H4 (cell line): Measurements from ENCODE around the gene SAMD4A. TPM values are rescaled to one million over a fixed set of nuclear protein-coding genes. Genes with fewer than 3 reads are reported as not detected.
A peak's percentile ranks its signal among the peaks of the same experiment; 100 is the strongest.

Experiments
- DNase-seq: peaks from one replicate; pipeline ENCODE4 v3.0.0-alpha.2; 2015; ENCODE audit warnings: low spot score
- total RNA-seq: library from RNA; depleted of rRNA; stranded (reverse); fragments of >200 nt; shearing (Covaris generic); gene quantifications from 2 replicates; pipeline ENCODE4 v1.2.3, GENCODE V29; 2014

SAMD4A gene
- total RNA-seq, 1 experiment from 2014 or later = 1.8 TPM

DNA sequence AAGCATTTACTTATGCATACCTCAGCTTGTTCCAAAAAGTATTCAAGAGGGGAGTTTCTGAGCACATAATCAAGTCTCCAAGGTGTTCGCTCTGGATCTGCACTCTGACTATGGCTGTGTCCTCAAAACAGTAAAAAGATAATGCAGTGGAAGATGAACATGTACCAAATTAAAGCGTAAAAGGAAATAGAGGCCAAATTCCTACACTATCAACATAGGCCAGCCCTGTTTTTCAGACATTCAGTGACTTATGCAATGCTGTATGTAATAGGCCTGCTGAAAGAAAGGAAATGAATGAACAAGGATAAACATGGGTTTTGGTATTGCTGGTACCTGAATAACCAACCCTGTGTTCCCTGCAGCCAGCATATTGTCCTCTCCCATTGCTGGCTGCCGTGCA lies 115.7 kb downstream of the SAMD4A start:
- no peak for DNase-seq

GRCh38 chr14:54683882-54684794 lies 117.2 kb downstream of the SAMD4A start:
- peak; percentile 33 for DNase-seq

DNA sequence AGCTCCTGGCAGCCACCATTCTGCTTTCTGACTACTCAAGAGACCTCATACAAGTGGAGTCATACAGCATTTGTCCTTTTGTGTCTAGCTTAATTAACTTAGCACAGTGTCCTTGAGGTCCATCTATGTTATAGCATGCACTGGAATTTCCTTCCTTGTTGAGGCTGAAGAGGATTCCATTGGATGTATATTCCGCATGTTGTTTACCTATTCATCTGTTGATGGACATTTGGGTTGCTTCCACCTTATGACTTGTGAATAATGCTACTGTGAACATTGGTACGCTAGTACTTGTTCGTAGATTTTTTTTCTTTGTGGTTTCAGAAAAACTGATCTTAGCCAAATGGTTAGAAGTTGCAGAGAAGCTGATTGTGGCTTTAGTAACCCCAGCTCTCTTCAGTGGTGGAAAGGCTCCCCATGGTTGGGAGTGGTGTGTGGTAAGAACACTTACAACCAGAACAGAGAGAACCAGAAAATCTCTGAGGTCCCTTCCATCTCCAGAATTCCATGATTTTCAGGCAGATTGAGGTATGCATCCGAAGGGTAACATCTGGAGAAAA lies 118.4 kb downstream of the SAMD4A start:
- no peak for DNase-seq

DNA sequence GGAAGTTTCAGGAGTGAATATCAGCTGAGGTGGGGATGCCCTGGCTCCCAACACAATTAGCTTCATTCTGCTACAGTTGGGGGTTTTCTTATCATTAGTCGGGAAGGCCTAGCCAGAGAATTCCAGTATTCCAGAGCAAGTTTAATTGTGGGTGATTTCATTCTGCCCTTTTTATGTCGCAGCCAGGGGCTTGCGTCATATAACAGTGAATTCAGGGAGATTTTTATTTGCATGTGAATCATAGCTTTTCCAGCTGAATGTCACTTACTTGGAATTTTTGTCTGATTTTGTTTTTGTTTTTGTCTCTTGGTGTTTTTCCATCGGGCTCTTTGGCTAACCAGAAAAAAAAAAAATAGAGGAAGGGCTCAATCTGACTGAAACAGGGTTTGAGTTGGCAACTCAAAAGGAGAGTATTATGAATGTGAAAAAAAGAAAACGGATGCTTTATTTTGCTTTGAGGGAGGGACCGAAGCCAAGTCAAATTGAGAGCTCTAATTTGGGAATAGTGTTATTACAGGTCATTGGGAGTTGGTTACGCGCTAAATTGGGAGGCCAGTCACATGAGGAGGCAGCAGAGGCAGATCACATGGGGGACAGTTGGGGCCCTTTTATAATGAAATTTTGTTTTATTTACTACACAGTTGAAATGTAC lies 119.4 kb downstream of the SAMD4A start:
- peak; percentile 69 for DNase-seq

DNA sequence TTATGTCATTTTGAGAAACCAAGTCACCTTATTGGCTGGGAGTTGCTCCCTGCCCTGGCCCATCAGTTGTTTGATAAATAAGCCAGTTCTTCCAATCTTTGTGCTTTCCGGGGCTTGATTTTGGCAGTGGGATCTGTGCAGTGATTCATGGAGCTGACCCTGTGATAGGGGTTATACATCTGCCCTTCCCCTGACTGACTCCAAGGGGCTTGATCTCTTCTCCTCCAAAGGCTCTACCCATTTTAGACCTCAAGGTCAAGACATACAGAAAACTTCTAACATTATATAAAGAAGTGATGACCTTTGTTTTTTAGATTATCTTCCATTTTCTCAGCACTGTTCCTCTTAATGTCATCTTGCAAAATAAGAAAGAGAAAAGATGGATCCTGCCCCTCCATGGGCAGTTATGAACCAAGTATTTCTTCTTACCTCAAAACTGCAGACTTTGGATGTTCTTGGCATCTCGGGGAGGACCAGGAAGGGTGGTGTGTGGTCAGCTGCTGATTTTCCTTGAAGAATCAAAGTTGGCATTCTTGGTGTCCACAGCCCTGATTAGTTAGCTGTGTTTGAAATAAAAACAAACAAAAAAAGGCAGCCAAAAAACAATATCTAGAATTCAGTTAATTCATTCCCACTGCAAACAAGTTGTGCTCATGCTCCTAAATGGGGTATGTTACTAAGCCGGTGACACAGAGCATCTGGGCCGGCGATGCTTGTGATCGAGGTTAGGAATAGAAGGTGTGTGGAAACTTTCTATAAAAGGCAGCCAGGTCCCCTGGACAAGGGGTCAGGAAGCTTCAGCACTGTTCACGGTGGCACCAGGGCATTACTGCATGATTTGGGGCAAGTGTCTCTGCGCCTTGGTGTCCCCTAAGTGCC lies 120.2 kb downstream of the SAMD4A start:
- DNase-seq = no peak

DNA sequence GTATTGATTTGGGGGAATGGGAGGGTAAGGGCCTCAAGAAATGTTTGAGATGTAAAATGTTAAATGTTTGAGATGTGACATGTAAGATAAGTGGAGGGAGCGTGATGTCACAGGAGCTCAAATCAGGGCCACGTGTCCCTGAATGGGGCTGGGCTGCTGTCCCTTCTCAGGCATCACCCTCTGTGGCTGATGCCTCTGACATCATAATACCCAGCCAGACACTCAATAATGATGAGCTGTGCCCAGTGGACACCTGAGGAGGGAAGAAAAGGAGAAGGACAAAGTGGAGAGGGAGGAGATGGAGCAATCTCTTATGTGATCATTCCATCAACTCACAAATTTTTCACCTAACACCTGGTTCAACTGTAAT lies 120.8 kb downstream of the SAMD4A start:
- no peak for DNase-seq

- DNase-seq = no peak
Measured at GRCh38 chr14:54688229-54688628, 121.3 kb downstream of the SAMD4A start.

- no peak for DNase-seq
Measured at GRCh38 chr14:54689928-54690327, 123.0 kb downstream of the SAMD4A start.

DNA sequence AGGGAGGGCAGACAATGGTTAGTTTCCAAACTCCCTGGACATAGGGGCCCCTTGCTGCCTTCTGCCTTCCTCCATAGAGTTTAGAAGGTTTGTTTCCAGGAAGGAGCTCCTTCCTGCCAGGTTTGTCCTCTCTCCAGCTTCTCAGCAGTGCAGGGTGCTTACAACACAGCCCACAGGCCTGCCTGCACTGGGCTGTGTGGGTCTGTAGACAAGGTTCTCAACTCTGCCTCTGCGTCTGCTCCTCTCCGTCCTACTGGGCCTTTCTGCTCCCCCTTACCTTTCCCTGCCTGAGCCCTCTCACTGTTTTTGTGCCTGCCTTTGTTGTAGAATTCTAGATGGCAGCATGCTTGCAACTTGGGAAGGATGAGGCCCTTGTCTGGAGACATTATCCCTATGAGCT lies 124.0 kb downstream of the SAMD4A start:
- no peak for DNase-seq

- DNase-seq = peak; percentile 65
Measured at GRCh38 chr14:54691525-54692283, 124.8 kb downstream of the SAMD4A start.

DNA sequence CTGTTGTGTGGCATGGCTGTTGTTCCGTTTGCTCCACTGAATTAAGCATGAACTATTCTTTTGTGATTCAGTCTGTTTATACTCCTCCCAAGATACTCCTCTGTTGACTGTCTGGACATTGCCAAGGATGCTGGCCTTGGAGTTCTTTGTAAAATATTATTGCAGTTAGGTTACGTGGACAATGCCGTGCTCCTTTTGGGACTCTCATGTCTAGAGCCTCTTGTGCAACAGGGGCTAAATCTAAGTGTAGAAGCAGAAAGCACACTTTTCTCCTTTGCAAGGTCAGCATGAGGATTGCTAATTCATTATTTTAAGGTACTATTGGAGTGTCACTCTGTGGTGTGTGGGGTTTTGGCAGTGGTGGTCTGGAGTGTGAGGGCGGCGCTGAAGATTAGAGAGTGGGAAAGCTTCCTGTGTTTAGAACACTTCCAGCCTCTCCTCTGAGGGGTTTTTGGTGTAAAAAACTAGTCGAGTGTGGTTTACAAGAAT lies 125.4 kb downstream of the SAMD4A start:
- DNase-seq = no peak

DNA sequence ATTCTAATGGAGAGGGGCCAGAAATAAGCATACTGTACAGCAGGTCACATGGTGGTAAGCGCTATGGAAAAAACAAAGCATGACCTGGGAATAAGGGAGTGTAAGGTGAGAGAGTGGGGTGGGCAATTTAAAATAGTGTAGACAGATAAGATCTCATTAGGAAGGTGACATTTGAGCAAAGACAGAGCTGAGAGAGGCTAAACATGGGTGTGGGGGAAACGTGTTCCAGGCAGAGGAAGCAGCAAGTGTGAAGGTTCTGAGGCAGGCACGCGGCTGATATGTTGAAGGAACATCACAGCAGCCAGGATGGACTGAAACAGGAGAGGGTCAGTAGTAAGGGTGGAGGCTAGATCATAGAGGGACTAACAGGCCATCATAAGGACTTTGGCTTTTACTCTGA lies 126.8 kb downstream of the SAMD4A start:
- no peak for DNase-seq

GRCh38 chr14:54695196-54695595 lies 128.3 kb downstream of the SAMD4A start:
- DNase-seq = no peak

- no peak for DNase-seq
Measured at GRCh38 chr14:54697001-54697400, 130.1 kb downstream of the SAMD4A start.

- no peak for DNase-seq
Measured at GRCh38 chr14:54697803-54698202, 130.9 kb downstream of the SAMD4A start.

DNA sequence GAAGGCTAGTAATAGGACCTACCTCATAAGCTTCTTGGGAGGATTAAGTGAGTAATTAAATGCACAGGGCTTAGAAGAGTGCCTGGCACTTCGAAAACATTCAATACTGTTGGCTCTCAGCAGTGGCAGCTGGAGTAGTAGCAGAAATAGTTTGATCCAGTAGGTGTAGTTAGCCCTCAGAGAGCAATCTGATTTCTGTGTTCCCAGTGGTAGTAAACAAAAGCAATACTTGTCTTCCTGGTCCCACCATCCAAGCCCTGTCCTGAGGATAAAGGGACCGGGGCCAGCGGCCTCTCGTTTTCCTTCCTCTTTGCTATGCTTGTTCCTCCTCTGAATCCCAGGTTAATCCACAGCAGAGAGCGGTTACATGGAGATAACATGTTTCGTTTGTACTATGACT lies 131.6 kb downstream of the SAMD4A start:
- no peak for DNase-seq

- no peak for DNase-seq
Measured at GRCh38 chr14:54698966-54699530, 132.1 kb downstream of the SAMD4A start.

DNA sequence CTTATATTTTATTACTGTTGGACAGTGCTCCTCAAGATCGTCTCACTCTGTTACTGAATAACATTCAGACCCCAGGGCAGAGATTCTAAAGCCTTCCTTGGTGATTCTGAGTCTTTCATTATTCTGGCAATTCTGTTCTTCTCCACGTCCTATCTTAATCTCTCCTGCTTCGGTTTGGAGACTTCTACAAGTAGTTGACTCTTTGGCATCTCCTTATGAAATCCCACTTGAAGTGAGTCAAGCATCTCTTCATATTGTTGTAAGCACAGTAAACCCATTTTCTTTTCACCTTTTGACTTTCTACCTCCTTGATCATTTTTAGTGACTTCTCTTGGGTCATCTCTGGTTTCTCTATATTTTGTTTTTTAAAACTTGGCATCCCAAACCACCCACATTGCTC lies 132.8 kb downstream of the SAMD4A start:
- DNase-seq = no peak

DNA sequence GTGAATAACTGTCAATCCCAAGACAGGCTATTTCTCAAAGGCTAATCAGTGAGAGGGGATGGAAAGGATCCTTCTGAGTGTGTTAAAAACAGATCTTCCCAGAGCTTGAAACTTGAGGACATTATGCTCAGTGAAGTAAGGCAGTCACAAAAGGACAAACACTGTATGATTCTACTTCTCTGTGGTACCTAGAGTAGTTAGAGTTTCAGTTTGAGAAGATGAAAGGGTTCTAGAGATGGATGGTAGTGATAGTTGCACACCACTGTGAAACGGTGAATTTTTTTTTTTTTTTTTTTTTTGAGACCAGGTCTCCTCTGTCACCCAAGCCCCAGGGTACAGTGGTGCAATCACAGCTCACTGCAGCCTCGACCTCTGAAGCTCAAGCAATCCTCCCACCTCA lies 133.8 kb downstream of the SAMD4A start:
- no peak for DNase-seq

DNA sequence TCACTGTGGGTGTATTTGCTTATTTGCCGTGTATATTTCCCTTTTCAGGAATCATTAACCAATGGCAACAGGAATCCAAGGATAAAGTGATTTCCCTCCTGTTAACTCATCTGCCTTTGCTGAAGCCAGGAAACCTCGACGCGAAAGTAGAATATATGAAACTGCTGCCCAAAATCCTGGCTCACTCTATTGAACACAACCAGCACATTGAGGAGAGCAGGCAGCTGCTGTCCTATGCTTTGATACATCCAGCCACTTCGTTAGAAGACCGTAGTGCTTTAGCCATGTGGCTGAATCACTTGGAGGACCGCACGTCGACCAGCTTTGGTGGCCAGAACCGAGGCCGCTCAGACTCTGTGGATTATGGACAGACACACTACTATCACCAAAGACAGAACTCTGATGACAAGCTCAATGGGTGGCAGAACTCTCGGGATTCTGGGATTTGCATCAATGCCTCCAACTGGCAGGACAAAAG lies 135.1 kb downstream of the SAMD4A start:
- no peak for DNase-seq

GRCh38 chr14:54702492-54702891 lies 135.6 kb downstream of the SAMD4A start:
- no peak for DNase-seq
